Upper lobe of left lung (tissue), 6 donors: ENCODE results near the gene NFATC2IP. TPM values are rescaled to one million over a fixed set of nuclear protein-coding genes. Genes with fewer than 3 reads are reported as not detected.

Source experiments
- ATAC-seq, 2 donors: fragments of 200-7000 bp; cut with Tn5 transposase; one replicate each; pipeline ENCODE4 v1.9.1; 2022; ENCODE audit warnings: mild to moderate bottlenecking in 2 of 2, moderate library complexity in 2 of 2; ENCODE audit not compliant: low FRiP score in 2 of 2
- DNase-seq, 2 donors: peaks; one replicate each; pipeline ENCODE4 v3.0.0-alpha.2; 2019 to 2020
- H3K27ac ChIP-seq, 4 donors: fragments of 200-600 bp; sonication (generic); one replicate each; pipeline ENCODE4 v1.5.1; 2016 to 2019
- H3K27me3 ChIP-seq, 4 donors: fragments of 200-600 bp; sonication (generic); one replicate each; pipeline ENCODE4 v1.5.1; 2017 to 2019
- H3K36me3 ChIP-seq, 4 donors: fragments of 200-600 bp; sonication (generic); one replicate each; pipeline ENCODE4 v1.5.1; 2016 to 2019
- H3K4me1 ChIP-seq, 4 donors: fragments of 200-600 bp; sonication (generic); one replicate each; pipeline ENCODE4 v1.5.1; 2018 to 2019
- H3K4me3 ChIP-seq, 4 donors: fragments of 200-600 bp; sonication (generic); one replicate each; pipeline ENCODE4 v1.5.1; 2017 to 2019; ENCODE audit warnings: mild to moderate bottlenecking in 2 of 4, moderate library complexity in 1 of 4
- H3K9me3 ChIP-seq, 4 donors: fragments of 200-600 bp; sonication (generic); one replicate each; pipeline ENCODE4 v1.5.1; 2018 to 2019
- CTCF ChIP-seq, 6 experiments: fragments of 450-650 bp in 4 of 6; fragments of 200-600 bp in 2 of 6; sonication (generic) in 2 of 6; IDR thresholded peaks; one replicate each; pipeline ENCODE4 v1.5.1; 2016 to 2019; ENCODE audit warnings: antibody characterized with exemption in 6 of 6
- EP300 ChIP-seq, 4 donors: sonication (generic); formaldehyde crosslinking; IDR thresholded peaks; one replicate each; pipeline ENCODE4 v1.5.1; 2017; ENCODE audit warnings: antibody characterized with exemption in 4 of 4, control low read depth in 2 of 4
- POLR2A ChIP-seq, 4 donors: fragments of 450-650 bp; IDR thresholded peaks; one replicate each; pipeline ENCODE4 v1.5.1; 2016 to 2017; ENCODE audit warnings: antibody characterized with exemption in 4 of 4, mild to moderate bottlenecking in 2 of 4
- POLR2AphosphoS5 ChIP-seq, 2 donors: sonication (generic); formaldehyde crosslinking; IDR thresholded peaks; one replicate each; pipeline ENCODE4 v1.5.1; 2017; ENCODE audit warnings: antibody characterized with exemption in 2 of 2
- WGBS, 2 donors: methylation state at CpG; one replicate each; pipeline ENCODE4 v1.1.5; 2017 to 2018; 5-methylcytosine and 5-hydroxymethylcytosine counted together
- total RNA-seq, 6 donors: library from RNA; depleted of rRNA in 4 of 6; stranded (reverse); fragments of >200 nt in 4 of 6; gene quantifications; one replicate each; pipeline versions ENCODE4 v1.1.0 to v1.2.1, GENCODE V29; 2016 to 2021
- donor health status: DM: no; HTN: no; CAD: no; lungs with moderate emphysema.
- donor health status: DM: no; HTN: yes; CAD: no; lungs with severe emphysema.

The NFATC2IP gene
- 10 to 100 TPM; 24.6 to 62.9 (median 34.9) TPM for total RNA-seq

DNA sequence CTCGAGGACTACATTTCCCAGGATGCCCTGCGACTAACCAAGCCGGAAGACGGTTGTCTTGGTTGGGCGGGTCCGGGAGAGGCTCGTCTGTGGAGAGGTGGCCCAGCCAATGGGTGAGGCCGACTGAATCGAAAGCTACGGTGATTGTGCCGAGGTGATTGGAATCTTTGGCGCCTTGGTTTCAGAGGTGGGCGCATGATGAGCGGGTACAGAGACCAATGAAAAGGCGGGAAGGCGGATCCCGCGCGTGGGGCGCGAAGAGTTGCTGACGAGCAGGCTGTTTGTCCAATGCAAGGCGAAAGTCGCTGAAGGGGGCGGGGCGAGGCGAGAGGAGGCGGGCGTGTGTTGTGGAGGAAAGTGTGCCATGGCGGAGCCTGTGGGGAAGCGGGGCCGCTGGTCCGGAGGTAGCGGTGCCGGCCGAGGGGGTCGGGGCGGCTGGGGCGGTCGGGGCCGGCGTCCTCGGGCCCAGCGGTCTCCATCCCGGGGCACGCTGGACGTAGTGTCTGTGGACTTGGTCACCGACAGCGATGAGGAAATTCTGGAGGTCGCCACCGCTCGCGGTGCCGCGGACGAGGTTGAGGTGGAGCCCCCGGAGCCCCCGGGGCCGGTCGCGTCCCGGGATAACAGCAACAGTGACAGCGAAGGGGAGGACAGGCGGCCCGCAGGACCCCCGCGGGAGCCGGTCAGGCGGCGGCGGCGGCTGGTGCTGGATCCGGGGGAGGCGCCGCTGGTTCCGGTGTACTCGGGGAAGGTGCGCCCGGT is at the start of gene NFATC2IP:
Gene NFATC2IP, plus strand, starts transcription at position 290 of the 762 bp plus-strand sequence. Its CDS starts 75 bp downstream, at position 365.
- TF ChIP-seq POLR2A (IDR thresholded peaks at IDR 0.05) (peak in 1 of 4 donors; percentile 63), CTCF (IDR thresholded peaks at IDR 0.05) (no peak), POLR2AphosphoS5 (IDR thresholded peaks at IDR 0.05) (peak; percentile 64 to 72)
- Histone ChIP-seq H3K36me3 (peaks cover 1 to 33% (median 23%) of the 10 kb centered on the region in 4 donors), H3K4me1 (peaks cover 14 to 26% (median 15%) of the 10 kb centered on the region in 4 donors), H3K27me3 (no peaks in the 10 kb centered on the region), H3K9me3 (no peaks in the 10 kb centered on the region), H3K27ac (peak within 1 kb of the TSS; percentile 81 to 92 (median 86)), H3K4me3 (peak within 1 kb of the TSS; percentile 67 to 98 (median 78))
- WGBS, 2 donors: 0% methylated on average over 33 to 39 of the region's 79 CpGs
- DNase-seq (peak; percentile 99 to 100), ATAC-seq (peak; percentile 98 to 99)

- H3K36me3 ChIP-seq: peaks cover 0 to 29% (median 24%) of the 10 kb centered on the region in 4 donors
- ATAC-seq: no peak
- 85 to 86% methylated on average over 4 to 10 of the region's 15 CpGs for WGBS, 2 donors
- H3K4me1 ChIP-seq: no peaks in the 10 kb centered on the region
- H3K4me3 ChIP-seq: no peak overlapping the region
- H3K27me3 ChIP-seq: no peaks in the 10 kb centered on the region
- no peaks in the 10 kb centered on the region for H3K9me3 ChIP-seq
- no peak for TF ChIP-seq CTCF (IDR thresholded peaks at IDR 0.05)
- TF ChIP-seq POLR2A (IDR thresholded peaks at IDR 0.05): no peak
- no peak for TF ChIP-seq POLR2AphosphoS5 (IDR thresholded peaks at IDR 0.05)
- TF ChIP-seq EP300 (IDR thresholded peaks at IDR 0.05): no peak
- no peak for DNase-seq
- H3K27ac ChIP-seq: no peak overlapping the region
These were observed 48.9 kb upstream of the NFATC2IP start for GRCh38 chr16:28901862-28902261.

DNA sequence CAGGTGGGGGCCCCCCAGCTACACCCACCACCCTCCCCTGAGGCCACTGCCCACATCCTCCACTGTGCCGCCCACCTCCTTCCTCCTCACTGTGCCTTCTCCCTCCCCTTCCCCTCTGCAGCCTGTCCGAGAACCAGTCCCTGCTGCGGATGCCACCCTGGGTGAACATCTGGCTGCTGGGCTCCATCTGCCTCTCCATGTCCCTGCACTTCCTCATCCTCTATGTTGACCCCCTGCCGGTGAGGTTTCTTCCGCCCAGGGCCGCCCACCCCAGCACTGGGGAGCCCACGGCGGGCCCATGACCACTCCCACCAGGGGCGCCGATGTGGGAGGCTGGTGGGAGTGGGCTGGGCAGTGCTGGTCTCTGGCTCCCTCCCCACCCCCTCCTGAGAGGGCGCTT is 47.8 kb upstream of the NFATC2IP start:
- no peaks in the 10 kb centered on the region for H3K4me1 ChIP-seq
- TF ChIP-seq EP300 (IDR thresholded peaks at IDR 0.05): no peak
- TF ChIP-seq POLR2AphosphoS5 (IDR thresholded peaks at IDR 0.05): no peak
- no peak for TF ChIP-seq CTCF (IDR thresholded peaks at IDR 0.05)
- TF ChIP-seq POLR2A (IDR thresholded peaks at IDR 0.05): no peak
- H3K27ac ChIP-seq: no peak overlapping the region
- H3K9me3 ChIP-seq: no peaks in the 10 kb centered on the region
- no peaks in the 10 kb centered on the region for H3K27me3 ChIP-seq
- H3K36me3 ChIP-seq: peaks cover 0 to 40% (median 30%) of the 10 kb centered on the region in 4 donors
- peak in 1 of 2 donors; percentile 10 for ATAC-seq
- 53 to 66% methylated on average over 2 to 11 of the region's 11 CpGs for WGBS, 2 donors
- no peak overlapping the region for H3K4me3 ChIP-seq
- DNase-seq: peak in 1 of 2 donors; percentile 57

DNA sequence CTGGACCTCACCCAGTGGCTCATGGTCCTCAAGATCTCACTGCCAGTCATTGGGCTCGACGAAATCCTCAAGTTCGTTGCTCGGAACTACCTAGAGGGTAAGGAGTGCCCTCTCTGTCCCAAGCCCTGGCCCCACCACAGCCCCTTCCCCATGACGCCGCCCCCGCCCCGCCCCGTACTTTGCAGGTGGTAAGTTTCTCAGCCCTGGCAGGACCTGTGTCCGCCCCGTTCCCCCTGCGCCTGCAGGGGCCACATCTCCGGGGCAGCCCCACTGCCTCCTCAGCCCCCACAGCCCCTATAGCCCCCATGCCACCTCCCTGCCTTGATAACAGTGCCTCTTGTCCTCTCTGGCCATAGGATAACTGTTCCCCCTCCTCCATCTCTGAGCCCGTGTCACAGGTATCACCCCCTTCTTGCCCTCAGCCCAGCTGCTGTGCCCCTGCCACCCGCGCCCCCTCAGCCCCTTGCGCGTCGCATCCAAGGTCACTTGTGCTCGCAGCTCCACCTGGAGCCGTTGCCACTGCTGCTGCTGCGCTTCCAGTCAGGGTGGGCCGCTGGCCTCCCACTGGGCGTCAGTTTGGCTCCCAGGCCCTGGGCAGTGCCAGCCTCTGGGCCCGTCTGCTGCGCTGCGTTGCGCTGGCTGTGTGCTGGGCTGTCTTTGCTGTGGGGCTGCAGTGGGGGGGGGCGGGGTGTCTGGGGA is 47.2 kb upstream of the NFATC2IP start:
- DNase-seq: peak in 1 of 2 donors; percentile 72
- WGBS, 2 donors: 90 to 92% methylated on average over 17 to 29 of the region's 29 CpGs
- no peak for ATAC-seq
- no peak overlapping the region for H3K27ac ChIP-seq
- TF ChIP-seq EP300 (IDR thresholded peaks at IDR 0.05) (no peak), POLR2AphosphoS5 (IDR thresholded peaks at IDR 0.05) (no peak), POLR2A (IDR thresholded peaks at IDR 0.05) (no peak), CTCF (IDR thresholded peaks at IDR 0.05) (no peak)
- H3K27me3 ChIP-seq: no peaks in the 10 kb centered on the region
- H3K36me3 ChIP-seq: peaks cover 0 to 45% (median 33%) of the 10 kb centered on the region in 4 donors
- no peak overlapping the region for H3K4me3 ChIP-seq
- no peaks in the 10 kb centered on the region for H3K9me3 ChIP-seq
- no peaks in the 10 kb centered on the region for H3K4me1 ChIP-seq
